K562 (cell line): ENCODE measurements around the gene SCYGR5. TPM values are rescaled to one million over a fixed set of nuclear protein-coding genes. Genes with fewer than 3 reads are reported as not detected.

ENCODE experiments used
- ATAC-seq: fragments of 200-7000 bp; cut with Tn5 transposase; 3 replicates; pipeline ENCODE4 v1.9.1; 2020; ENCODE audit warnings: moderate library complexity
- BruUV-seq: library from RNA; stranded (reverse); fragments of 400-500 nt; replicated peaks from 2 replicates; lab custom pipeline; 2021; lab: Mats Ljungman, UMichigan
- CTCF ChIA-PET: fragments of 300-600 bp; formaldehyde crosslinking; extraction: SDS; loops from one replicate; lab custom pipeline; 2021; ENCODE audit warnings: low intra/inter-chr PET ratio; lab: Yijun Ruan, JAX
- POLR2A ChIA-PET: fragments of 300-600, 350-650 bp; sonication (Branson Sonifier 250); formaldehyde crosslinking; extraction: SDS; loops from one replicate; lab custom pipeline; 2021; ENCODE audit warnings: antibody characterized with exemption, inconsistent platforms; lab: Yijun Ruan, JAX
- DNase-seq, 4 experiments: peaks; one replicate each; pipeline versions ENCODE4 v3.0.0 to v3.0.0-alpha.2; 2011 to 2018; ENCODE audit warnings: low spot score in 3 of 4, mixed read lengths in 3 of 4; ENCODE audit errors: extremely low read depth in 1 of 4
- FAIRE-seq: peaks from 2 replicates; lab custom pipeline; 2011; peaks lifted over from hg19 to GRCh38; lab: Jason Lieb, UNC
- H2AFZ ChIP-seq: 2 replicates; pipeline ENCODE4 v1.6.0; 2011; ENCODE audit warnings: low read depth, low read length, control low read depth, inconsistent platforms
- H3K27ac ChIP-seq: fragments of 200-600 bp; 3 replicates; pipeline ENCODE4 v1.8.0; 2011; ENCODE audit warnings: low read depth, mild to moderate bottlenecking, control low read depth, inconsistent platforms, low read length, moderate library complexity, mixed read lengths; ENCODE audit errors: extremely low read depth
- H3K27me3 ChIP-seq, 2 experiments: fragments of 300-600 bp in 1 of 2; 2 replicates in 1 of 2; 3 replicates in 1 of 2; pipeline versions ENCODE4 v1.6.0 to v1.8.0; 2011; ENCODE audit warnings: inconsistent platforms in 2 of 2, low read length in 2 of 2, mild to moderate bottlenecking in 1 of 2, mixed read lengths in 1 of 2, moderate library complexity in 1 of 2; ENCODE audit not compliant: control insufficient read depth in 2 of 2, insufficient read depth in 2 of 2
- H3K36me3 ChIP-seq: fragments of 300-600 bp; 3 replicates; pipeline ENCODE4 v1.8.0; 2011; ENCODE audit warnings: mild to moderate bottlenecking, low read length, inconsistent platforms; ENCODE audit not compliant: control insufficient read depth, insufficient read depth
- H3K4me1 ChIP-seq, 2 experiments: fragments of 200-600 bp in 1 of 2; replicated peaks in 1 of 2; 2 replicates in 1 of 2; 3 replicates in 1 of 2; pipeline versions ENCODE4 v1.5.1 to v1.8.0; 2011; ENCODE audit warnings: inconsistent platforms in 2 of 2, low read length in 2 of 2, mild to moderate bottlenecking in 1 of 2, mixed read lengths in 1 of 2, moderate library complexity in 1 of 2; ENCODE audit not compliant: control insufficient read depth in 2 of 2, insufficient read depth in 2 of 2
- H3K4me2 ChIP-seq: 2 replicates; pipeline ENCODE4 v1.6.1; 2011; ENCODE audit warnings: low read length, control low read depth, inconsistent platforms, mixed read lengths; ENCODE audit not compliant: insufficient read depth
- H3K4me3 ChIP-seq: fragments of 200-600 bp; sonication (generic), shearing (Covaris generic); 2 replicates; pipeline ENCODE4 v1.5.1; 2016; ENCODE audit warnings: control low read depth, inconsistent platforms
- H3K79me2 ChIP-seq: fragments of 200-600 bp; 3 replicates; pipeline ENCODE4 v1.8.0; 2011; ENCODE audit warnings: low read length, inconsistent platforms; ENCODE audit not compliant: control insufficient read depth, insufficient read depth
- H3K9ac ChIP-seq, 2 experiments: 2 replicates each; pipeline versions ENCODE4 v1.6.0 to v1.6.1; 2011; ENCODE audit warnings: low read depth in 2 of 2, low read length in 2 of 2, control low read depth in 1 of 2, inconsistent platforms in 1 of 2, mild to moderate bottlenecking in 1 of 2, mixed read lengths in 1 of 2; ENCODE audit not compliant: insufficient read depth in 1 of 2
- H3K9me1 ChIP-seq: one replicate; pipeline ENCODE4 v1.6.0; 2011; ENCODE audit warnings: inconsistent platforms, mild to moderate bottlenecking, low read length, moderate library complexity; ENCODE audit not compliant: control insufficient read depth, insufficient read depth
- H3K9me3 ChIP-seq: replicated peaks from 2 replicates; pipeline ENCODE4 v1.5.1; 2011; ENCODE audit warnings: low read depth, low read length, inconsistent platforms; ENCODE audit not compliant: control insufficient read depth, insufficient read depth
- H4K20me1 ChIP-seq: replicated peaks from 2 replicates; pipeline ENCODE4 v1.6.1; 2011; ENCODE audit warnings: low read length, inconsistent platforms, mixed read lengths; ENCODE audit not compliant: control insufficient read depth, insufficient read depth
- MGA ChIP-seq: fragments of 450-650 bp; IDR thresholded peaks from 2 replicates; pipeline ENCODE4 v1.6.1; 2016; ENCODE audit warnings: mild to moderate bottlenecking, moderate library complexity
- NCOA6 ChIP-seq: fragments of 450-650 bp; IDR thresholded peaks from 2 replicates; pipeline ENCODE4 v1.6.1; 2017; ENCODE audit warnings: mild to moderate bottlenecking
- WGBS: fragments of 100-300 bp; shearing (Covaris generic); methylation state at CpG from one replicate; pipeline ENCODE4 v1.1.6; 2016; ENCODE audit warnings: low coverage, mixed read lengths; ENCODE audit not compliant: insufficient coverage; ENCODE audit errors: missing lambda C conversion rate; 5-methylcytosine and 5-hydroxymethylcytosine counted together
- in situ Hi-C: fragments of 300-500 bp; cut with MboI; formaldehyde crosslinking; loops from 4 replicates; pipeline ENCODE4 v1.15.0; 2018; ENCODE audit warnings: inconsistent platforms, mixed read lengths
- intact Hi-C: fragments of 100-400 bp; cut with micrococcal nuclease; formaldehyde crosslinking; loops from 2 replicates; pipeline ENCODE4 v1.14.2; 2022
- polyA plus RNA-seq, 8 experiments: library from polyadenylated mRNA; depleted of rRNA in 4 of 8; stranded (reverse) in 5 of 8; unstranded in 3 of 8; fragments of >200 nt; fragmentation: Nextera tagmentation in 2 of 8; fragmentation: Illumina TruSeq in 1 of 8; extraction: Ambion mirVana in 2 of 8; extraction: Trizol in 1 of 8; gene quantifications; 2 replicates each; pipeline versions ENCODE4 v1.2.1 to v1.2.3, GENCODE V29; 2011 to 2014; ENCODE audit warnings: inconsistent platforms in 1 of 8, missing spikeins in 1 of 8
- total RNA-seq, 7 experiments: library from RNA; depleted of rRNA in 6 of 7; stranded (reverse); fragments of >200 nt in 6 of 7; fragmentation: Illumina TruSeq in 2 of 7; extraction: Trizol in 2 of 7; gene quantifications; 2 replicates each; pipeline versions ENCODE4 v1.2.1 to v1.2.3, GENCODE V29; 2011 to 2021; ENCODE audit warnings: low replicate concordance in 1 of 7

Gene SCYGR5
- total and polyA plus RNA-seq, 9 of the 15 experiments (the other 6 are each of a cell fraction or from before 2014, with no cell fraction given): not detected

- Histone ChIP-seq H3K36me3 (no peaks in the 10 kb centered on the region), H3K9ac (no peak overlapping the region), H2AFZ (no peak overlapping the region), H3K27ac (no peak overlapping the region), H3K9me3 (no peaks in the 10 kb centered on the region), H3K27me3 (peaks cover 2 to 19% of the 10 kb centered on the region in 2 experiments; a peak in 3 of 5 replicates), H3K4me1 (peaks cover 0 to 6% of the 10 kb centered on the region in 2 experiments; a peak in 1 of 5 replicates), H3K4me2 (no peak overlapping the region), H3K9me1 (no peaks in the 10 kb centered on the region), H3K79me2 (no peaks in the 10 kb centered on the region), H3K4me3 (no peak overlapping the region), H4K20me1 (no peaks in the 10 kb centered on the region)
- POLR2A ChIA-PET: no interaction called here
- intact Hi-C loops: no loop called here
- 0% methylated on average over 1 of the region's 1 CpG for WGBS
- ATAC-seq: no peak
- CTCF ChIA-PET: no interaction called here
- DNase-seq: no peak
- FAIRE-seq: no peak
- BruUV-seq: no TSS peak
- in situ Hi-C loops: no loop called here
- no peak for TF ChIP-seq NCOA6
- no peak for TF ChIP-seq MGA
These were observed 46.7 kb downstream of the SCYGR5 start for GRCh38 chr2:227713291-227713690.
